HepG2 (cell line): Measurements from ENCODE around the gene SCN9A.

ENCODE experiments used
- TAF1 ChIP-seq: sonication (generic); formaldehyde crosslinking; IDR thresholded peaks from 2 replicates; pipeline ENCODE4 v1.4.0; 2020; ENCODE audit warnings: missing genetic modification reagents
- ZMYM3 ChIP-seq: sonication (generic); formaldehyde crosslinking; IDR thresholded peaks from 2 replicates; pipeline ENCODE4 v1.5.1; 2020; ENCODE audit warnings: mild to moderate bottlenecking, missing genetic modification reagents

- no peak for TF ChIP-seq ZMYM3 (CRISPR knock-in tag)
- no peak for TF ChIP-seq TAF1
Measured at GRCh38 chr2:166171216-166171615, 204.5 kb downstream of the SCN9A start.
